HCT116 (cell line): Measurements from ENCODE around the gene KRT17.

Experiments used
- EZH2 ChIP-seq: fragments of 200-600 bp; sonication (generic); IDR thresholded peaks from 2 replicates; pipeline ENCODE4 v1.6.1; 2017; ENCODE audit warnings: antibody characterized with exemption, mixed run types
- POLR2A ChIP-seq: IDR thresholded peaks from 2 replicates; pipeline ENCODE4 v1.7.0; 2011; ENCODE audit warnings: borderline replicate concordance; ENCODE audit not compliant: insufficient read depth, insufficient read length; ENCODE audit errors: extremely low read depth
- TF ChIP-seq, protein P1 (sequence below), 3 experiments: fragments of 200-600 bp in 1 of 3; sonication (generic) in 1 of 3; IDR thresholded peaks in 2 of 3; conservative IDR thresholded peaks in 1 of 3; 2 replicates each; pipeline ENCODE4 v1.5.1; 2012 to 2017; ENCODE audit warnings: low read depth in 2 of 3, low read length in 2 of 3, antibody characterized with exemption in 1 of 3, borderline replicate concordance in 1 of 3, control low read depth in 1 of 3, mild to moderate bottlenecking in 1 of 3, mixed read lengths in 1 of 3, mixed run types in 1 of 3, moderate library complexity in 1 of 3; ENCODE audit not compliant: insufficient read depth in 1 of 3
- TF ChIP-seq, protein P2 (sequence below): IDR thresholded peaks from 2 replicates; pipeline ENCODE4 v1.6.1; 2012

DNA sequence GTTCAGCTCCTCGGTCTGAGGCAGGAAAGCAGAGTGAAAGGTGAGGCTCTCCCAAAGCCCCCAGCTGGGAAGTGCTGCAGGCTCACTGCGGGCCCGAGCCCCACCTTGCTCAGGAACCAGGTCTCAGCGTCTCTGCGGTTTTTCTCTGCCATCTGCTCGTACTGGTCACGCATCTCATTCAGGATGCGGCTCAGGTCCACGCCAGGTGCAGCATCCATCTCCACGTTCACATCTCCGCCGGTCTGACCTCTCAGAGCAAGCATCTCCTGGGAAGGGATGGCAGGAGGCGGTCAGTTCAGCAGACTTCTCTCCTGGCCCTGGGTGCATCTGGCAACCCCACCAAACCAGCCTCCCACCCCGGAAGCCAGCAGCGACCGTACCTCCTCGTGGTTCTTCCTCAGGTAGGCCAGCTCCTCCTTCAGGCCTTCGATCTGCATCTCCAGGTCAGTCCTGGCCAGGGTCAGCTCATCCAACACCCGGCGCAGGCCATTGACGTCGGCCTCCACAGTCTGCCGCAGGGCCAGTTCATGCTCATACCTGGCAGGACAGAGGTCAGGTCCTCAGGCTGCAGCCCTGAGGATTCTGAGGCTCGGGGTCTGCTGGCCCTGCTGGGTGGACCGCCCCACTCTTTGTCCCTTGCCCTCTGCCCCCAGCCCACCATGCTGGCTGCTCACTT, 13.3 kb downstream of the KRT17 start:
- TF ChIP-seq, protein P1, sequence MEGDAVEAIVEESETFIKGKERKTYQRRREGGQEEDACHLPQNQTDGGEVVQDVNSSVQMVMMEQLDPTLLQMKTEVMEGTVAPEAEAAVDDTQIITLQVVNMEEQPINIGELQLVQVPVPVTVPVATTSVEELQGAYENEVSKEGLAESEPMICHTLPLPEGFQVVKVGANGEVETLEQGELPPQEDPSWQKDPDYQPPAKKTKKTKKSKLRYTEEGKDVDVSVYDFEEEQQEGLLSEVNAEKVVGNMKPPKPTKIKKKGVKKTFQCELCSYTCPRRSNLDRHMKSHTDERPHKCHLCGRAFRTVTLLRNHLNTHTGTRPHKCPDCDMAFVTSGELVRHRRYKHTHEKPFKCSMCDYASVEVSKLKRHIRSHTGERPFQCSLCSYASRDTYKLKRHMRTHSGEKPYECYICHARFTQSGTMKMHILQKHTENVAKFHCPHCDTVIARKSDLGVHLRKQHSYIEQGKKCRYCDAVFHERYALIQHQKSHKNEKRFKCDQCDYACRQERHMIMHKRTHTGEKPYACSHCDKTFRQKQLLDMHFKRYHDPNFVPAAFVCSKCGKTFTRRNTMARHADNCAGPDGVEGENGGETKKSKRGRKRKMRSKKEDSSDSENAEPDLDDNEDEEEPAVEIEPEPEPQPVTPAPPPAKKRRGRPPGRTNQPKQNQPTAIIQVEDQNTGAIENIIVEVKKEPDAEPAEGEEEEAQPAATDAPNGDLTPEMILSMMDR (IDR thresholded peaks at IDR 0.05 in 2 of 3, conservative IDR thresholded peaks at IDR 0.05 in 1 of 3; ENCODE audit: borderline replicate concordance in 1 of 3, insufficient read depth in 1 of 3, low read depth in 2 of 3, low read length in 2 of 3), result no peak
- no peak for TF ChIP-seq EZH2
- no peak for TF ChIP-seq POLR2A
- TF ChIP-seq, protein P2, sequence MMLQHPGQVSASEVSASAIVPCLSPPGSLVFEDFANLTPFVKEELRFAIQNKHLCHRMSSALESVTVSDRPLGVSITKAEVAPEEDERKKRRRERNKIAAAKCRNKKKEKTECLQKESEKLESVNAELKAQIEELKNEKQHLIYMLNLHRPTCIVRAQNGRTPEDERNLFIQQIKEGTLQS, result no peak
